ENCODE data around the gene BCKDHB.

The BCKDHB gene

GRCh38 chr6:80341330-80341729 is 234.9 kb downstream of the BCKDHB start:
- Histone ChIP-seq H3K27ac (no peak overlapping the region), H3K4me3 (no peak overlapping the region)
- DNase-seq (ENCODE audit: low spot score) = no peak
- no peak for TF ChIP-seq CTCF (IDR thresholded peaks at IDR 0.05)

GRCh38 chr6:80343511-80343910 is 237.0 kb downstream of the BCKDHB start:
- DNase-seq (ENCODE audit: low spot score) = no peak
- no peak overlapping the region for H3K4me3 ChIP-seq
- no peak for TF ChIP-seq CTCF (IDR thresholded peaks at IDR 0.05)

GRCh38 chr6:80347101-80347500 is 240.6 kb downstream of the BCKDHB start:
- no peak for DNase-seq (ENCODE audit: low spot score)
- no peak for TF ChIP-seq CTCF (IDR thresholded peaks at IDR 0.05)
- Histone ChIP-seq H3K27ac (no peak overlapping the region), H3K4me3 (no peak overlapping the region)

More at GRCh38 chr6:80343511-80343910, 237.0 kb downstream of the BCKDHB start:
- no peak overlapping the region for H3K27ac ChIP-seq

- DNase-seq (ENCODE audit: low spot score) = no peak
- no peak for TF ChIP-seq CTCF (IDR thresholded peaks at IDR 0.05)
- no peak overlapping the region for H3K27ac ChIP-seq
- H3K4me3 ChIP-seq = no peak overlapping the region
These were observed 241.8 kb downstream of the BCKDHB start for GRCh38 chr6:80348263-80348662.

- no peak for TF ChIP-seq CTCF (IDR thresholded peaks at IDR 0.05)
- DNase-seq (ENCODE audit: low spot score) = no peak
- H3K27ac ChIP-seq = no peak overlapping the region
- no peak overlapping the region for H3K4me3 ChIP-seq
These were observed 249.5 kb downstream of the BCKDHB start for GRCh38 chr6:80356000-80356399.

GRCh38 chr6:80356545-80356944 is 250.1 kb downstream of the BCKDHB start:
- Histone ChIP-seq H3K4me3 (no peak overlapping the region), H3K27ac (no peak overlapping the region)
- no peak for TF ChIP-seq CTCF (IDR thresholded peaks at IDR 0.05)
- DNase-seq (ENCODE audit: low spot score) = no peak

- H3K27ac ChIP-seq = no peak overlapping the region
- no peak for TF ChIP-seq CTCF (IDR thresholded peaks at IDR 0.05)
- no peak for DNase-seq (ENCODE audit: low spot score)
- no peak overlapping the region for H3K4me3 ChIP-seq
These were observed 250.6 kb downstream of the BCKDHB start for GRCh38 chr6:80357081-80357480.

Measured in coronary artery (tissue), 2 donors.